HepG2 (cell line): Measurements from ENCODE around the gene CRISPLD2. TPM values are rescaled to one million over a fixed set of nuclear protein-coding genes. Genes with fewer than 3 reads are reported as not detected.

Source experiments
- ATAC-seq: fragments of 200-7000 bp; cut with Tn5 transposase; 3 replicates; pipeline ENCODE4 v1.9.1; 2020; ENCODE audit warnings: mild to moderate bottlenecking, moderate library complexity
- BruUV-seq: library from RNA; stranded (reverse); fragments of 400-500 nt; replicated peaks from 2 replicates; lab custom pipeline; 2021; lab: Mats Ljungman, UMichigan
- CTCF ChIA-PET: fragments of 300-600 bp; formaldehyde crosslinking; extraction: SDS; loops from one replicate; lab custom pipeline; 2021; ENCODE audit warnings: low total read pairs, inconsistent platforms, low intra/inter-chr PET ratio; lab: Yijun Ruan, JAX
- POLR2A ChIA-PET: fragments of 350-600 bp; sonication (Branson Sonifier 250); formaldehyde crosslinking; loops from one replicate; lab custom pipeline; 2020; ENCODE audit warnings: antibody characterized with exemption, inconsistent platforms; lab: Yijun Ruan, JAX
- DNase-seq: peaks from one replicate; pipeline ENCODE4 v3.0.0-alpha.2; 2015; ENCODE audit warnings: low spot score
- FAIRE-seq: peaks from 3 replicates; lab custom pipeline; 2011; peaks lifted over from hg19 to GRCh38; lab: Jason Lieb, UNC
- H2AFZ ChIP-seq: one replicate; pipeline ENCODE4 v1.6.1; 2011; ENCODE audit warnings: low read length, inconsistent platforms
- H3K27ac ChIP-seq: fragments of 300-600 bp; 3 replicates; pipeline ENCODE4 v1.8.0; 2011; ENCODE audit warnings: mixed run types, mild to moderate bottlenecking, mixed read lengths, low read length, inconsistent platforms; ENCODE audit not compliant: insufficient read depth; ENCODE audit errors: extremely low read length
- H3K27me3 ChIP-seq, 2 experiments: fragments of 200-600 bp in 1 of 2; 2 replicates in 1 of 2; 3 replicates in 1 of 2; pipeline versions ENCODE4 v1.6.0 to v1.8.0; 2011; ENCODE audit warnings: low read length in 2 of 2, mild to moderate bottlenecking in 2 of 2, moderate library complexity in 2 of 2, inconsistent platforms in 1 of 2; ENCODE audit not compliant: insufficient read depth in 2 of 2, control insufficient read depth in 1 of 2
- H3K36me3 ChIP-seq, 2 experiments: fragments of 200-600 bp in 1 of 2; replicated peaks in 1 of 2; 2 replicates in 1 of 2; 3 replicates in 1 of 2; pipeline versions ENCODE4 v1.5.1 to v1.8.0; 2011; ENCODE audit warnings: low read length in 2 of 2, inconsistent platforms in 1 of 2; ENCODE audit not compliant: insufficient read depth in 2 of 2, control insufficient read depth in 1 of 2
- H3K4me1 ChIP-seq: 2 replicates; pipeline ENCODE4 v1.5.1; 2012; ENCODE audit warnings: low read length, inconsistent platforms; ENCODE audit not compliant: insufficient read depth
- H3K4me2 ChIP-seq: 2 replicates; pipeline ENCODE4 v1.6.0; 2011; ENCODE audit warnings: low read depth, low read length, inconsistent platforms
- H3K4me3 ChIP-seq, 3 experiments: fragments of 200-600 bp in 1 of 3; sonication (generic), shearing (Covaris generic) in 1 of 3; replicated peaks in 1 of 3; 2 replicates each; pipeline ENCODE4 v1.5.1; 2011 to 2016; ENCODE audit warnings: low read length in 3 of 3, inconsistent platforms in 2 of 3, low read depth in 2 of 3, mild to moderate bottlenecking in 2 of 3, control low read depth in 1 of 3, mixed read lengths in 1 of 3; ENCODE audit not compliant: insufficient read depth in 1 of 3
- H3K79me2 ChIP-seq: one replicate; pipeline ENCODE4 v1.6.1; 2011; ENCODE audit warnings: low read length, inconsistent platforms; ENCODE audit not compliant: insufficient read depth
- H3K9ac ChIP-seq: 2 replicates; pipeline ENCODE4 v1.6.0; 2011; ENCODE audit warnings: mild to moderate bottlenecking, low read depth, low read length, inconsistent platforms; ENCODE audit not compliant: insufficient read depth
- H3K9me3 ChIP-seq: 2 replicates; pipeline ENCODE4 v1.5.1; 2012; ENCODE audit warnings: mild to moderate bottlenecking, low read length
- H4K20me1 ChIP-seq: 2 replicates; pipeline ENCODE4 v1.6.0; 2011; ENCODE audit warnings: inconsistent platforms, mild to moderate bottlenecking, low read length, moderate library complexity; ENCODE audit not compliant: insufficient read depth
- GPN1 ChIP-seq: sonication (generic); formaldehyde crosslinking; IDR thresholded peaks from 2 replicates; pipeline ENCODE4 v1.5.1; 2020; ENCODE audit warnings: missing genetic modification reagents, borderline replicate concordance
- ZNF687 ChIP-seq: sonication (generic); formaldehyde crosslinking; IDR thresholded peaks from 2 replicates; pipeline ENCODE4 v1.5.1; 2020; ENCODE audit warnings: mild to moderate bottlenecking, missing genetic modification reagents, moderate library complexity
- WGBS: methylation state at CpG from one replicate; pipeline ENCODE4 v1.1.6; 2017; ENCODE audit warnings: low lambda C conversion rate; 5-methylcytosine and 5-hydroxymethylcytosine counted together
- in situ Hi-C: cut with HindIII; loops from 2 replicates; pipeline ENCODE4 v1.10.0; 2017; ENCODE audit warnings: low pct_unique_long_range_greater_than_20kb; ENCODE audit not compliant: extremely low pct_ligation_motif_present
- intact Hi-C: fragments of 100-400 bp; cut with micrococcal nuclease; formaldehyde crosslinking; loops from one replicate; pipeline ENCODE4 v1.10.0; 2022; ENCODE audit not compliant: unreplicated experiment
- polyA plus RNA-seq, 8 experiments: library from polyadenylated mRNA; depleted of rRNA in 3 of 8; stranded (reverse) in 7 of 8; unstranded in 1 of 8; fragments of >200 nt; fragmentation: Illumina TruSeq in 4 of 8; extraction: Trizol in 4 of 8; gene quantifications; 2 replicates each; pipeline versions ENCODE4 v1.2.1 to v1.2.3, GENCODE V29; 2011 to 2016; ENCODE audit warnings: low read depth in 4 of 8, missing spikeins in 1 of 8, mixed read lengths in 1 of 8; ENCODE audit not compliant: insufficient read depth in 1 of 8
- total RNA-seq, 5 experiments: library from RNA; depleted of rRNA; stranded (reverse); fragments of >200 nt; fragmentation: Illumina TruSeq; extraction: Trizol; gene quantifications; 2 replicates each; pipeline ENCODE4 v1.2.3, GENCODE V29; 2016; ENCODE audit warnings: low read depth in 1 of 5

The CRISPLD2 gene
- total and polyA plus RNA-seq, 2 of the 13 experiments (the other 11 are each of a cell fraction or from before 2014, with no cell fraction given): 0.04 to 0.31 TPM

- H3K9me3 ChIP-seq: no peaks in the 10 kb centered on the region
- ATAC-seq (peak; percentile 29), DNase-seq (no peak), FAIRE-seq (no peak)
- ChIA-PET POLR2A (no interaction called here), CTCF (no interaction called here)
- BruUV-seq: no TSS peak
- H3K4me2 ChIP-seq: no peak overlapping the region
- H4K20me1 ChIP-seq: no peaks in the 10 kb centered on the region; the same call in 1 of the 2 replicates
- no peak overlapping the region for H3K9ac ChIP-seq
- H3K36me3 ChIP-seq: no peaks in the 10 kb centered on the region
- in situ Hi-C loops (no loop called here), intact Hi-C loops (no loop called here)
- 50% methylated on average over 24 of the region's 41 CpGs for WGBS
- H3K4me3 ChIP-seq: no peak overlapping the region
- no peak overlapping the region for H3K27ac ChIP-seq
- 0 out of 2 replicates have a peak, but pooled peaks cover 4% of the 10 kb centered on the region for H3K4me1 ChIP-seq
- H2AFZ ChIP-seq: no peak overlapping the region
- no peaks in the 10 kb centered on the region for H3K79me2 ChIP-seq
- H3K27me3 ChIP-seq: peaks cover 5 to 38% of the 10 kb centered on the region in 2 experiments; a peak in 4 of 5 replicates
- TF ChIP-seq ZNF687 (peak; percentile 32), GPN1 (no peak)
Measured at GRCh38 chr16:84940670-84941551, 121.1 kb downstream of the CRISPLD2 start.
